K562 (cell line): Measurements from ENCODE around the gene RARG. TPM values are rescaled to one million over a fixed set of nuclear protein-coding genes. Genes with fewer than 3 reads are reported as not detected.

Source experiments
- ATF2 ChIP-seq: sonication (generic); formaldehyde crosslinking; IDR thresholded peaks from 2 replicates; pipeline ENCODE4 v1.8.1; 2022; ENCODE audit warnings: missing genetic modification reagents
- CTCF ChIP-seq, 3 experiments: IDR thresholded peaks in 2 of 3; conservative IDR thresholded peaks in 1 of 3; 2 replicates each; pipeline ENCODE4 v1.5.1; 2011 to 2012; ENCODE audit warnings: low read length in 3 of 3, mild to moderate bottlenecking in 3 of 3, control low read depth in 2 of 3, improper control_type of control experiment in 1 of 3, inconsistent platforms in 1 of 3, low read depth in 1 of 3, mixed read lengths in 1 of 3, moderate library complexity in 1 of 3; ENCODE audit not compliant: insufficient read depth in 2 of 3
- ETV1 ChIP-seq: fragments of 450-650 bp; conservative IDR thresholded peaks from 2 replicates; pipeline ENCODE4 v1.6.1; 2016; ENCODE audit warnings: missing genetic modification characterization, control low read depth, low read depth, missing compliant biosample characterization
- GABPB1 ChIP-seq: sonication (generic); formaldehyde crosslinking; IDR thresholded peaks from 2 replicates; pipeline ENCODE4 v1.8.0; 2022; ENCODE audit warnings: mild to moderate bottlenecking, missing genetic modification reagents
- KLF16 ChIP-seq: IDR thresholded peaks from 2 replicates; pipeline ENCODE4 v1.6.1; 2016; ENCODE audit warnings: antibody characterized with exemption
- MAZ ChIP-seq, 2 experiments: fragments of 450-650 bp in 1 of 2; sonication (generic) in 1 of 2; formaldehyde crosslinking; IDR thresholded peaks in 1 of 2; conservative IDR thresholded peaks in 1 of 2; 2 replicates each; pipeline versions ENCODE4 v1.4.0 to v1.5.0; 2020; ENCODE audit warnings: mild to moderate bottlenecking in 1 of 2, missing genetic modification reagents in 1 of 2
- TBP ChIP-seq: optimal IDR thresholded peaks from 2 replicates; pipeline ENCODE3; 2011; ENCODE audit warnings: low read depth, low read length, improper control_type of control experiment
- TCFL5 ChIP-seq: fragments of 250-450 bp; sonication (Bioruptor Pico); conservative IDR thresholded peaks from 2 replicates; pipeline ENCODE4 v1.6.1; 2021; ENCODE audit warnings: mild to moderate bottlenecking, moderate library complexity, matching md5 sums
- ZNF407 ChIP-seq: fragments of 450-650 bp; IDR thresholded peaks from 2 replicates; pipeline ENCODE4 v1.6.1; 2016; ENCODE audit warnings: low read depth
- polyA plus RNA-seq, 8 experiments: library from polyadenylated mRNA; depleted of rRNA in 4 of 8; stranded (reverse) in 5 of 8; unstranded in 3 of 8; fragments of >200 nt; fragmentation: Nextera tagmentation in 2 of 8; fragmentation: Illumina TruSeq in 1 of 8; extraction: Ambion mirVana in 2 of 8; extraction: Trizol in 1 of 8; gene quantifications; 2 replicates each; pipeline versions ENCODE4 v1.2.1 to v1.2.3, GENCODE V29; 2011 to 2014; ENCODE audit warnings: inconsistent platforms in 1 of 8, missing spikeins in 1 of 8
- total RNA-seq, 7 experiments: library from RNA; depleted of rRNA in 6 of 7; stranded (reverse); fragments of >200 nt in 6 of 7; fragmentation: Illumina TruSeq in 2 of 7; extraction: Trizol in 2 of 7; gene quantifications; 2 replicates each; pipeline versions ENCODE4 v1.2.1 to v1.2.3, GENCODE V29; 2011 to 2021; ENCODE audit warnings: low replicate concordance in 1 of 7
- TF ChIP-seq, protein P1 (sequence below): sonication (generic); formaldehyde crosslinking; IDR thresholded peaks from 2 replicates; pipeline ENCODE4 v1.8.1; 2023; ENCODE audit warnings: mild to moderate bottlenecking, missing genetic modification reagents, moderate library complexity
- TF ChIP-seq, protein P2 (sequence below): fragments of 250-450 bp; sonication (Bioruptor Pico); IDR thresholded peaks from 2 replicates; pipeline ENCODE4 v1.5.0; 2020; ENCODE audit warnings: mild to moderate bottlenecking, borderline replicate concordance

RARG gene
- total and polyA plus RNA-seq, 9 of the 15 experiments (the other 6 are each of a cell fraction or from before 2014, with no cell fraction given) = 0.18 to 7.6 (median 3.8) TPM

DNA sequence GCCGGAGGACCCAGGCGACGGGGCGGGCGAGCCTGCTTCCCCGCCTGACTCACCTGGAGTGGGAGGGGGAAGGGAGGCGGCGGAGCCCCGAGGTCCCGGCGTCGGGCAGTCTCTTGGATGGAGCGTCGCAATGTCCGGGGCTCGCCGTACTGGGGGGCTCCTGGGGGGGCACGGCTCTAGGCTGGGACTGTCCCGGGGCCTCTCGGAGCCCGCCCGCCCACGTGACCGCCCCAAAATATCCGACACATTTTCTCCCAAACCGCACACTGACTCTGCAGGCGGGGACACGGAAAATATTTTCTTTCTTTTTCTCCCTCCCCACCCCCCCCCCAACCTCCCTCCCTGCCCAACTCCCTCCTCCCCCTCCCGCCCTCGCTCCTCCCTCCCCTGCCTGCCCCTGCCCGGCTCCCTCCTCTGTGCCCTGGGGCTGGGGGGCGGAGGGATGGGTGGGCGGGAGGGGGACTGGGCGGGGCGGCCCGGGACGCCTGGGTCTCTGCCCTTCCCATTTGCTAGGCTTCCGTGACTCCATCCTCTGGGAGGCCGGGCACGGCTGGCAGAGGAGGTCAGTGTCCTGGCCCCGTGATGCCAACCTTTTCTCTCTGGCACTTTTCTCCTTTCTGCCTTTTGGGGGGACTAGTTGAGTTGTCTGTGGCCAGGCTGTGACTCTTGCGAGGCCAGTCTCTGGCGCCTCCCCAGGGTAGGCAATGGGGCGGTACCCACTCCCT, at the start of gene RARG (continued):
- TF ChIP-seq, protein P1, sequence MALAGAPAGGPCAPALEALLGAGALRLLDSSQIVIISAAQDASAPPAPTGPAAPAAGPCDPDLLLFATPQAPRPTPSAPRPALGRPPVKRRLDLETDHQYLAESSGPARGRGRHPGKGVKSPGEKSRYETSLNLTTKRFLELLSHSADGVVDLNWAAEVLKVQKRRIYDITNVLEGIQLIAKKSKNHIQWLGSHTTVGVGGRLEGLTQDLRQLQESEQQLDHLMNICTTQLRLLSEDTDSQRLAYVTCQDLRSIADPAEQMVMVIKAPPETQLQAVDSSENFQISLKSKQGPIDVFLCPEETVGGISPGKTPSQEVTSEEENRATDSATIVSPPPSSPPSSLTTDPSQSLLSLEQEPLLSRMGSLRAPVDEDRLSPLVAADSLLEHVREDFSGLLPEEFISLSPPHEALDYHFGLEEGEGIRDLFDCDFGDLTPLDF (CRISPR knock-in tag) = no peak
- TF ChIP-seq KLF16 (no peak), TBP (no peak), TCFL5 (CRISPR knock-in tag) (no peak), CTCF (IDR thresholded peaks at IDR 0.05 in 2 of 3, conservative IDR thresholded peaks at IDR 0.05 in 1 of 3; ENCODE audit: insufficient read depth in 2 of 3, low read depth in 1 of 3, low read length in 3 of 3) (0 out of 6 replicates have a peak, but pooled peaks of 1 of the 3 experiments have one; percentile 14), ETV1 (no peak), MAZ (CRISPR knock-in tag; conservative IDR thresholded peaks at IDR 0.05 in 1 of 2, IDR thresholded peaks at IDR 0.05 in 1 of 2) (peak in 1 of 2 experiments; percentile 45; a peak in 3 of 4 replicates), GABPB1 (CRISPR knock-in tag) (no peak), ATF2 (no peak), ZNF407 (no peak)
- TF ChIP-seq, protein P2, sequence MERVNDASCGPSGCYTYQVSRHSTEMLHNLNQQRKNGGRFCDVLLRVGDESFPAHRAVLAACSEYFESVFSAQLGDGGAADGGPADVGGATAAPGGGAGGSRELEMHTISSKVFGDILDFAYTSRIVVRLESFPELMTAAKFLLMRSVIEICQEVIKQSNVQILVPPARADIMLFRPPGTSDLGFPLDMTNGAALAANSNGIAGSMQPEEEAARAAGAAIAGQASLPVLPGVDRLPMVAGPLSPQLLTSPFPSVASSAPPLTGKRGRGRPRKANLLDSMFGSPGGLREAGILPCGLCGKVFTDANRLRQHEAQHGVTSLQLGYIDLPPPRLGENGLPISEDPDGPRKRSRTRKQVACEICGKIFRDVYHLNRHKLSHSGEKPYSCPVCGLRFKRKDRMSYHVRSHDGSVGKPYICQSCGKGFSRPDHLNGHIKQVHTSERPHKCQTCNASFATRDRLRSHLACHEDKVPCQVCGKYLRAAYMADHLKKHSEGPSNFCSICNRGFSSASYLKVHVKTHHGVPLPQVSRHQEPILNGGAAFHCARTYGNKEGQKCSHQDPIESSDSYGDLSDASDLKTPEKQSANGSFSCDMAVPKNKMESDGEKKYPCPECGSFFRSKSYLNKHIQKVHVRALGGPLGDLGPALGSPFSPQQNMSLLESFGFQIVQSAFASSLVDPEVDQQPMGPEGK (CRISPR knock-in tag) = no peak
